NCI-H82 (cell line): Measurements from ENCODE around the gene NFIC.
"Not testable (repeated sequence)": the region's sequence is repeated elsewhere in the genome, so short reads cannot be mapped to it uniquely, and the experiment has no call there.

Source experiments
- DNase-seq: peaks from one replicate; lab custom pipeline; 2025; lab: John Stamatoyannopoulos, UW

Gene NFIC

GRCh38 chr19:3398900-3399278 is 32.5 kb downstream of the NFIC start:
- no peak for DNase-seq

- DNase-seq = not testable (repeated sequence)
Observed at GRCh38 chr19:3399311-3399710, 32.9 kb downstream of the NFIC start.

DNA sequence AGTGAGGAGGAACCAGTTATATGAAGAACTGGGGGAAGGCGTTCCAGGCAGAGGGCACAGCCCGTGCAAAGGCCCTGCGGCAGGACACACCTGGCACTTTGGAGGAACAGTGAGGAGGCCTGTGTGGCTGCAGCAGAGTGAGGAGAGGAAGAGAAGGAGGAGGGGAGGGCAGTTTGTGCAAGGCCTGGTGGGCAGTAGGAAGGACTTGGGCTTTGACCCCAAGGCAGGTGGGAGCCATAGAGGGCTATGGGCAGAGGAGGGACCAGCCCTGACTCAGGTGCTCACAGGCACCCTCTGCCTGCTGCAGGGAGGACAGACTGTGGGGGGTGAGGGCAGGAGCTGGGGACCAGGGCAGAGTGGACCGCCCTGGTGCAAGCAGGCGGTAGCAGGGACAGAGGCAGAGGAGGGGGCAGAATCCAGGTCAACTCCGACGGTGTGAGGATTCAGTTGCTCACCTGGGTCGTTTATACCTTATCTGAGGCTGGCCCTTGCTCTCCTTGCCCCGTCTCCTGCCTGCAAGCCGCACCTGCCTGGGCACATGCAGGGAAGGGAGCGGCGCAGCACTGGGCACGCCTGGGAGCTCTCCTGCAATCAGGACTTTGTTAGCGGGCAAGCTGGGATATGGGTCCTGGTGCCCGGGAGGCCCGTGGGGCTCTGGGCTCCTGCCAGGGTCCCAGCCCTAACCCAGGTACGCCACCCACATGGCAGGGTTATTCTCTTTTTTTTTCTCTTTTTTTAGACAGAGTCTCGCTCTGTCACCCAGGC is 34.8 kb downstream of the NFIC start:
- no peak for DNase-seq

- no peak for DNase-seq
Observed at GRCh38 chr19:3402631-3403443, 36.5 kb downstream of the NFIC start.

DNA sequence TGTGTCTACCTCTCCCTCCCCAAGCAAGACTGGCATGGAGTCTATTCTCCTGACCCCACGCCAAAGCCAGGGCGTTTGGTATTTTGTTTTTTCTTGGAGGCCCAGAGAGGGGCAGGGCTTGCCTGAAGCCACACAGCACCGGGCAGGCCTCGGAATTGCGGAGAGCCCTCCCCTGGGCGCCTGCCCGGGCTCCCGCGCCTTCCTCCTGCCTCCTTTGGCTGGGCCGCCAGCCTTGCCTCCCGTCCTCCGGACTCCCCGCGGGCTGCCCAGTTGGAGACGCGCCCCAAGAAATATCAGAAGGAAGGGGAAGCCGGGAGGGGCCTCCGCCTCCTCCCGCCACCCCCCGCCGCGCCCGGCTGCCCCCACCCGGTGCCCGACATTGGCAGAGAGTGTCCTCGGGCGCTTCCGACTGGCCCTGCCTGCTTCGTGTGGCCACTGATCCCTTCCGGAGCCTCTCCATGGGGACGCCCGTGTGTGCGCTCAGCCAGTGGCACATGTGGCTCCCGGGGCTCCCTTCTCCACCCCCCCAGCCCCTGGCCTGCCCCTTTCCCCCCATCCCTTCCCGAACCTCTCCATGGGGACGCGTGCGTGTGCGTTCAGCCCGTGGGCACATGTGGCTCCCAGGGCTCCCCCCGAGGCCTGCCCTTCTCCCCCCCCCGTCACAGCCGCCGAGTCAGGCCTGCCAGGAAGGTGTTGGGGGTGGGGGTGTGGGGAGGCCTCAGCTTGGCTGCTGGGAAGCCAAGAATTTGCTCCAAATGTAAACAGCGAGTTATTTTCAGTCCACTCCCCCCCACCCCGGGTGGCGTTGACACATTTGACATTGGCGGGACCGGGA is 37.3 kb downstream of the NFIC start:
- no peak for DNase-seq

DNA sequence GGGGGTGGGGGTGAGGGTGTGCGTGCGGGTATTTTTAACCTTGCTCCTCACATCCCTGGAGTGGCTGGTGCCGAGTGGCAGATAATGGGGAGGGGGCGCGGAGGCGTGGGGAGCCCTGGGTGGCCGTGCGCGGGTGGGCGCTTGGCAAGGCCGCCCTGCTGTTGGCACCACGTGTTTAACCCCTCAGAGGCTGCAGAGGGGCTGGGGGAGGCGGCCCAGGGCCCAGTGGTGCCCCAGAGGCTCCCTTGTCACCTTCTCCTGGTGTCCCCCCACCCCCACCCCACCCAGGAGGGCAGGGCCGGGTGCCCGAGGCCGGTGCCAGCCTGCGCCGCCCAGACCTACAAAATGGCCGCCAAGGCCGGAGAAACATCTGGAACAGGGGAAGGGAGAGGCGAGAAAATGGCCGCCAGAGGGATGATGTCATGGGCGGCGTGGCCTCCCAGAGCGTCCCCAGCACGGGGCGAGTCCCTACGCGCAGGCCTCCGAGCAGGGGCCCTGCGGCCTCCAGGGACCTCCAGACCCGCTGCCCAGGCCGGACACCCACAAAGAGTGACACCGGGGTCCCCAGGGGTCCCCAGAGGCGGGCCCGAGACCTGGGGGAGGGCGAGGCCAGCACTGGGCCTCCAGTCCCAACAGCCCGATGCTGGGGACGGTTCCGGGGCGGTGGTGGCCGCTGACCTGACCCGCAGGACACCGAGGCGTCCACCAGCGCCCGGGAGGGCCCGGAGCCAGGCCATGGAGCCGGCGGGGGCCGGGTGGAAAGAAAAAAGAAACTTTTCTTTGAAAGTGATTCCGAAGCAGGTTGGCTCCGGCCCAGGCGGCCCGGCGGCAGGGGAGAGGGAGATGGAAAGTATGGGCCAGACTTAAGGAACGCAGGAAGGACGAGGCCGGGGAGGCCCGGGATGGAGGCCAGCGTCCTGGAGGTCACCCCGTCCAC is 38.2 kb downstream of the NFIC start:
- no peak for DNase-seq

DNA sequence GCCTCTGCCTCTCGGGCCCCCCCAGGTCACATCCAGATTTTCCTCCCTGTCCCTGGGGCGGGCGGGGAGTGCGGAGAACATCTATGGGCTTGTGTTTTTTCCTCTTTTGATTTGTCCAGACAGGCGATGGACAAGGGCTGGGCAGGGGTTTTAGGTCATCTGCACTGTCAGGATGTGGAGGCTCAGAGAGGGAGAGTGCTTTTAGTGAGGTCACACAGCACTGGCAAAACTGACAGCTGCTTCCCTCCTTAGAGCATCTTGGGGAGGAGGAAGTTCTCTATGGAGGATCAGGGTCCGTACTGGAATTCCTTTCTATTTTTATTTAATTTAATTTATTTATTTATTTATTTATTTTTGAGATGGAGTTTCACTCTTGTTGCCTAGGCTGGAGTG is 38.9 kb downstream of the NFIC start:
- no peak for DNase-seq

DNA sequence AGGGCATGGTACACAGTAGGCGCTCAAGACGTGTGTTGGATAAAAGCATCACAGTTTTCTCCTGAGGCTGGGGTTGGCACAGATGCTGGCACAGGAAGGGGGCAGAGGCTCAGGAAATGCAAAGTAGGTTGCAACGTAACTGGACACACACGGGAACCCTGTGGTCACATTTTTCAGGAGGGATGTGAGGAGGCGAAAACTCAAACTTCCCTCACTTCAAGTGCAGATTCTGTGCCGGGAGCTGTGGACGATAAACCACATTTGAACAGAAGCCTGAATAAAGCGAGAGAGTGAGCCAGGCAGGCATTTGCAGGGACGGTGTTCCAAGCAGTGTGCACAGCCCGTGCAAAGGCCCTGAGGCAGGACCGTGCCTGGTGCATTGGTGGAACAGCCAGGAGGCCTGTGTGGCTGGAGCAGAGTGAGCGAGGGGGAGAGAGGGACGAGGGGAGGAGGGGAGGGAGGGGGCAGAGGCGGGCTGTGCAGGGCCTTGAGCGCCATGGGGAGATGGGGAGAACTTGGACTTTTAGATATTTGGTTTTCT is 40.3 kb downstream of the NFIC start:
- no peak for DNase-seq

DNA sequence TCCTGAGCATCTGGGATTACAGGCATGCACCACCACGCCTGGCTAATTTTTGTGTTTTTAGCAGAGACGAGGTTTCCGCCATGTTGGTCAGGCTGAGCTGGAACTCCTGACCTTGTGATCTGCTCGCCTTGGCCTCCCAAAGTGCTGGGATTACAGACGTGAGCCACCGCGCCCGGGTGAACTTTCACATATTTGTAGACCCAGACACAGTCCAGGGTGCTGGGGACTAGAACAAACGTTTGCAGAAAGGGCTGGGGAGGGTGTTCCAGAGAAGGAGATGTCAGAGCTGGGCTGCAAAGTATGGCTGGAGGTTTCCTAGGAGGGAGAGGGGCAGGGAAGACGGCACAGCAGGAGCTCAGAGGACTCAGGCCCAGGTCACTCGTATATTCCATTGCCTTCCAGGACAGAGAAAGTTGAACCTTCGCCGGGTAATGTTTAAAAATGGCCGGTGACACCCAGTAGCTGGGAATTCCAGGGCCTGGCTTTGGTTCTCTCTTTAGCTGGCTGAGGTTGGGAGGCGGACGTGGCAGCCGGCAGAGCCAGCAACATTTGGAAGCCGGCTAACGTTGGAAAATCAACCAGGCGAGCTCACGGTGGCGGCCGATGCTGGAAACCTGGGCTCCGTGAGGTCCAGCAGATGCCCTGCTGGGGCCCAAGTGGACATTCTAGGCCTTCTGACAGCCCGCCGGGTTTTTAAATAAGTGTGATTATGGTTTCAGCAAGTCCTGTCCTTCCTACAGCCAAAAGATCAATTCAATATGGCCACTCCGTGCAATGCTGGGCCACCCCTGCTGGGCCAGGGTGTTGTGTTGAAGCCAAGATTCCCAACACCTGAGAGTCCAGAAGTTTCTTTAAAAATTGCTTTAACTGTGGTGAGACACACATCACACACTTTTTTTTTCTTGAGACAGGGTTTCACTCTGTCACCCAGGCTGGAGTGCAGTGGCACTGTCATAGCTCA is 41.5 kb downstream of the NFIC start:
- no peak for DNase-seq

DNA sequence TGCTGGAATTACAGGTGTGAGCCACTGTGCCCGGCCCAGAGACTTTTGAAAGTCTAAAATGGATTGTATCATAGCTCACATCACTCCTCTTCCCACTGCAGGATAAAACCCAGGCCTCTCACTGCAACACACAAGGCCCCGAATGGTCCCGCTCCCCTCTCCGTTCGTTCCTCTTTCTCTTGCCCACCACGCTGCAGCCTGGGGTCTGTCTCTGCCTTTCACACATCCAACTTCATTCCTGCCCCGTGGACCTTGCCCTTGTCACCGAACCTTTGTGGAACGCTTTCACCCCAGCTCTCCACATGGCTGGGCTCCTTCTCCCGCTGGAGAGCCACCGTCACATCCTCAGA is 42.6 kb downstream of the NFIC start:
- no peak for DNase-seq

- no peak for DNase-seq
Observed at GRCh38 chr19:3409346-3410064, 43.1 kb downstream of the NFIC start.

- no peak for DNase-seq
Observed at GRCh38 chr19:3411636-3412035, 45.3 kb downstream of the NFIC start.

DNA sequence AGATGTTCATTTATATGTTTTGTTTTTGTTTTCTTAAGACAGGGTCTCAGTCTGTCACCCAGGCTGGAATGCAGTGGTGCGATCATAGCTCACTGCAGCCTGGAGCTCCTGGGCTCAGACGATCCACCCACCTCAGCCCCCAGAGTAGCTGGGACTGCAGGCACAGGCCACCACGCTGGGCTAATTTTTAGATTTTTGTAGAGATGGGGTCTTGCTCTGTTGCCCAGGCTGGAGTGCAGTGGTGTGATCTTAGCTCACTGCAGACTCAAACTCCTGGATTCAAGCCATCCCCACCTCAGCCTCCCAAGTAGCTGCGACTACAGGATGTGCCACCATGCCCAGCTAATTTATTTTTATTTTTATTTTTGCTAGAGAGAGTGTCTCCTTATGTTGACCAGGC is 45.7 kb downstream of the NFIC start:
- DNase-seq = no peak

DNA sequence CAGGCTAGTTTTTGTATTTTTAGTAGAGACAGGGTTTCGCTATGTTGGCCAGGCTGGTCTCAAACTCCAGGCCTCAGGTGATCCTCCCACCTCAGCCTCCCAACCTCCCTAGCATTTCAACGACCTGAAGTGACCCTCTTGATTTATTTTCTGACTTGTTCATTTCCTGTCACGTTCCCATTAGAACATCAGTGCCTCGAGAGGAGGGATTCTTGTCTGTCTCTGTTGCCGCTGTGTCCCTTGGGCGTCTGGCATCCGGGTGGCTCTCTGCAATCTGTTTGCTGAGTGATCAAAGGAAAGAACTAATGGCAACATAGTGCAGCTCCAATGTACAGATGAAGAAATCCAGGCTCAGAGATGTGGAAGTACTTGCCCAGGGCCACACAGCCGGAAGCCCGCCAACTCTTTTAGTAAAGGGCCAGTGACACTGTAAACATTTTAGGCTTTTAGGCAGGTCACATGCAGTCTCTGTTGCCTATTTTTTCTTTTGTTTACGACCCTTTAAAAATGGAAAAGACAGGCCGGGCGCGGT is 47.5 kb downstream of the NFIC start:
- DNase-seq = no peak

DNA sequence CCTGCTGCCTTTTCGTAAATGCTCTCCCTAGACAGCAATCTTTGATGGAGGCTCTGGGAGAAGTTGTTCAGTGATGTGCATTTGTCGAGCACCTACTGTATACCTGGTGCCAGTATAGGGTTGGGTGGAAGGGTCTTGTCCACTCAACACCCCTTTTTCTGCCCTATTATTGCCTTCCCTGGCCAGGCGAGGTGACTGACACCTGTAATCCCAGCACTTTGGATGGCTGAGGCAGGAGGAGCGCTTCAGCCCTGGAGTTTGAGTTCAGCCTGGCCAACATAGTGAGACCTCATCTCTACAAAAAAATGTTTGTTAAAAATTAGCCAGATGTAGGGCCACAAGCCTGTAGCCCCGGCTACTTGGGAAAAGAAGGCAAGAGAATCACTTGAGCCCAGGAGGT is 49.3 kb downstream of the NFIC start:
- DNase-seq = no peak

DNA sequence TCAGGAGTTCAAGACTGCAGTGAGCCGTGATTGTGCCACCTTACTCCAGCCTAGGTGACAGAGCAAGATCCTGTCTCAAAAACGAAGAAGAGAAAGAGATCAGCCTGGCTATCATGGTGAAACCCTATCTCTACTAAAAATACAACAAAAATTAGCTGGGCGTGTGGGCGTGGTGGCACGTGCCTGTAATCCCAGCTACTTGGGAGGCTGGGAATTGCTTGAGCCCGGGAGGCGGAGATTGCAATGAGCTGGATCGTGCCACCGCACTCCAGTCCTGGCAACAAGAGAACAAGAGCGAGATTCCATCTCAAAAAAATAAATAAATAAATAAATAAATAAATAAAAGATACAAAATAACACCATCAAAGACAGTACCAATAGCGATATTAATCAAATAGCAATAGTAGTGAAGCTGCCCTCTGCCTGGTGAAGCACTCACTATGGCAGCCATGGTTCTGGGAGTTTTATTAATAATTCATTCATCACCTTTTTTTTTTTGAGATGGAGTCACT is 53.9 kb downstream of the NFIC start:
- DNase-seq = no peak

DNA sequence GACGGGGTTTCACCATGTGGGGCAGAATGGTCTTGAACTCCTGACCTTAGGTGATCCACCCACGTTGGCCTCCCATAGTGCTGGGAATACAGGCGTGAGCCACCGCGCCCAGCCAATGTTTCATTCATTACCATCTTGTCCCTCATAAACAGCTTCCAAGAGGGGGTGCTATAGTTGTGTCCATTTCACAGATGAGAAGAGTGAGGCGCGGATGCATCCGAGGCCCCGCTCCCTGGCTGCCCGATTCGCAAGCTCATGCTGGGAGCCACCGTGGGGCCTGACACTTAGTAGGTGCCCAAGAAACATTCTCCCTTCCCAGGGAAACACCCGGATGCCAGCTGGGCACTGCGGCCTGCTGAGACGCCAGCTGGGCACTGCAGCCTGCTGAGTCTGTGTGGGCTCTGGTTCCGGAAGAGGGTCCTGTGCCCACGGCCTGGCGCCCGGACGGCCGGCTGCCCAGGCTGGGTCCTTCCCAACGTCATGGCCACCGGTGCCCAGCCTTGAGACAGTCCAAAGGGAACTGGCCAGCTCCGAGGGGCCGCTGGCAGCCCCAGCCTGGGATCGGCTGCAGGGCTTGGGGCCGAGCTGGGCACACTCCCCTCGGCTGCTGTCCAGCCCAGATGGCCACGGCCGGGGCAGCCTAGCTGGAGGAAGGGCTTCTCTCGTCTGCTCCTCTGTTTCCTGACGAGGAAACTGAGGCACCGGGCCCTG is 54.7 kb downstream of the NFIC start:
- DNase-seq = no peak

DNA sequence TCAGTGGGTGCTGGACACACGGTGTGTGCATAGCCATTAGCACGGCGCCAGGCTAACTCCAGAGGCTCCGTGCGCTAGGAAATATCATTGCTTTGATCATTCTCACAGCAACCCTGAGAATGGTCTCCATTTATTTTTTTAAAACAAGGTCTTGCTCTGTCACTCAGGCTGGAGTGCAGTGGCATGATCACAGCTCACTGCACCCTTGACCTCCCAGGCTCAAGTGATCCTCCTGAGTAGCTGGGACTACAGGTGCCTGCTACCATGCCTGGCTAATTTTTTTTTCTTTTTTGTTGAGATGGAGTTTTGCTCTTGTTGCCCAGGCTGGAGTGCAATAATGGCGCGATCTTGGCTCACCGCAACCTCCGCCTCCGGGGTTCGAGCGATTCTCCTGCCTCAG is 55.3 kb downstream of the NFIC start:
- DNase-seq = not testable (repeated sequence)
